ENCODE data around the gene NIT1.

The NIT1 gene

GRCh38 chr1:161132410-161133219, 14.7 kb downstream of the NIT1 start, which contains the start of gene DEDD:
DEDD (minus strand) TSS chr1:161132667; CDS start chr1:161124462, 8,205 bp downstream.
- peak; percentile 95 for ATAC-seq
- TF ChIP-seq POU6F1 (CRISPR knock-in tag; IDR thresholded peaks at IDR 0.05; ENCODE audit: borderline replicate concordance, low read depth) (peak; percentile 24; the same call in 1 of the 2 replicates), ZC3H10 (CRISPR knock-in tag; IDR thresholded peaks at IDR 0.05) (no peak), CREB5 (CRISPR knock-in tag; IDR thresholded peaks at IDR 0.05; ENCODE audit: low read depth) (no peak), GLIS3 (CRISPR knock-in tag; IDR thresholded peaks at IDR 0.05) (no peak), ZNF70 (CRISPR knock-in tag; IDR thresholded peaks at IDR 0.05) (no peak), CSRNP3 (CRISPR knock-in tag; IDR thresholded peaks at IDR 0.05) (no peak), ZNF565 (CRISPR knock-in tag; conservative IDR thresholded peaks at IDR 0.05; ENCODE audit: low read depth) (no peak), CSDC2 (CRISPR knock-in tag; IDR thresholded peaks at IDR 0.05) (peak; percentile 69; the same call in 1 of the 2 replicates), TOX (CRISPR knock-in tag; IDR thresholded peaks at IDR 0.05; ENCODE audit: borderline replicate concordance) (0 out of 2 replicates have a peak, but pooled peaks have one; percentile 6), RARB (CRISPR knock-in tag; IDR thresholded peaks at IDR 0.05) (no peak), ISL1 (CRISPR knock-in tag; IDR thresholded peaks at IDR 0.05) (no peak), TSHZ2 (CRISPR knock-in tag; IDR thresholded peaks at IDR 0.05) (peak; percentile 69), OSR1 (CRISPR knock-in tag; IDR thresholded peaks at IDR 0.05) (no peak), ESRRG (CRISPR knock-in tag; IDR thresholded peaks at IDR 0.05) (no peak), PPARA (CRISPR knock-in tag; IDR thresholded peaks at IDR 0.05; ENCODE audit: borderline replicate concordance) (no peak), ZFP30 (CRISPR knock-in tag; IDR thresholded peaks at IDR 0.05) (no peak), TCF4 (CRISPR knock-in tag; IDR thresholded peaks at IDR 0.05; ENCODE audit: borderline replicate concordance) (no peak)

GRCh38 chr1:161133220-161133740, 15.4 kb downstream of the NIT1 start:
- ATAC-seq = peak; percentile 11
- TF ChIP-seq ZNF70 (CRISPR knock-in tag; IDR thresholded peaks at IDR 0.05) (no peak), POU6F1 (CRISPR knock-in tag; IDR thresholded peaks at IDR 0.05; ENCODE audit: borderline replicate concordance, low read depth) (no peak), PPARA (CRISPR knock-in tag; IDR thresholded peaks at IDR 0.05; ENCODE audit: borderline replicate concordance) (no peak), RARB (CRISPR knock-in tag; IDR thresholded peaks at IDR 0.05) (no peak), ZFP3 (CRISPR knock-in tag; IDR thresholded peaks at IDR 0.05) (no peak), ZNF565 (CRISPR knock-in tag; conservative IDR thresholded peaks at IDR 0.05; ENCODE audit: low read depth) (no peak), GLIS3 (CRISPR knock-in tag; IDR thresholded peaks at IDR 0.05) (no peak), ZC3H10 (CRISPR knock-in tag; IDR thresholded peaks at IDR 0.05) (no peak), ZFP30 (CRISPR knock-in tag; IDR thresholded peaks at IDR 0.05) (no peak), CSRNP3 (CRISPR knock-in tag; IDR thresholded peaks at IDR 0.05) (no peak), BACH2 (CRISPR knock-in tag; IDR thresholded peaks at IDR 0.05; ENCODE audit: borderline replicate concordance) (no peak), PATZ1 (CRISPR knock-in tag; IDR thresholded peaks at IDR 0.05; ENCODE audit: borderline replicate concordance) (no peak), TOX (CRISPR knock-in tag; IDR thresholded peaks at IDR 0.05; ENCODE audit: borderline replicate concordance) (no peak), SNAI2 (CRISPR knock-in tag; IDR thresholded peaks at IDR 0.05) (no peak), TCF4 (CRISPR knock-in tag; IDR thresholded peaks at IDR 0.05; ENCODE audit: borderline replicate concordance) (no peak), CSDC2 (CRISPR knock-in tag; IDR thresholded peaks at IDR 0.05) (no peak), ESRRG (CRISPR knock-in tag; IDR thresholded peaks at IDR 0.05) (no peak)
